SK-N-MC (cell line): ENCODE results near the gene MACROD2.

Experiments used
- DNase-seq: peaks from one replicate; pipeline ENCODE4 v3.0.0-alpha.2; 2011; ENCODE audit warnings: low read depth, low spot score
- H3K27ac ChIP-seq: fragments of 200-600 bp; sonication (generic); 2 replicates; pipeline ENCODE4 v1.5.1; 2016; ENCODE audit warnings: mixed run types
- H3K36me3 ChIP-seq: fragments of 200-600 bp; sonication (generic); 2 replicates; pipeline ENCODE4 v1.6.1; 2017; ENCODE audit warnings: antibody characterized with exemption, low read length, mixed read lengths; ENCODE audit not compliant: insufficient read depth
- H3K4me3 ChIP-seq: fragments of 200-600 bp; sonication (generic); 2 replicates; pipeline ENCODE4 v1.5.1; 2016
- H3K9ac ChIP-seq: fragments of 200-600 bp; sonication (generic); 2 replicates; pipeline ENCODE4 v1.8.0; 2017; ENCODE audit warnings: mixed run types, mixed read lengths; ENCODE audit not compliant: insufficient read length
- H3K9me3 ChIP-seq: fragments of 200-600 bp; sonication (generic); 2 replicates; pipeline ENCODE4 v1.6.1; 2017; ENCODE audit warnings: low read depth, mild to moderate bottlenecking, antibody characterized with exemption, low read length, moderate library complexity, mixed read lengths
- EZH2 ChIP-seq: fragments of 200-600 bp; sonication (generic); IDR thresholded peaks from one replicate; pipeline ENCODE4 v1.6.1; 2017; ENCODE audit warnings: antibody characterized with exemption
- FOXP2 ChIP-seq: optimal IDR thresholded peaks from 2 replicates; pipeline ENCODE3; 2011; ENCODE audit warnings: mild to moderate bottlenecking, moderate library complexity; ENCODE audit not compliant: insufficient read depth; ENCODE audit errors: extremely low read length, control extremely low read depth
- POLR2AphosphoS5 ChIP-seq: IDR thresholded peaks from 2 replicates; pipeline ENCODE4 v1.6.1; 2012; ENCODE audit warnings: mild to moderate bottlenecking, low read depth, low read length, borderline replicate concordance

Gene MACROD2

DNA sequence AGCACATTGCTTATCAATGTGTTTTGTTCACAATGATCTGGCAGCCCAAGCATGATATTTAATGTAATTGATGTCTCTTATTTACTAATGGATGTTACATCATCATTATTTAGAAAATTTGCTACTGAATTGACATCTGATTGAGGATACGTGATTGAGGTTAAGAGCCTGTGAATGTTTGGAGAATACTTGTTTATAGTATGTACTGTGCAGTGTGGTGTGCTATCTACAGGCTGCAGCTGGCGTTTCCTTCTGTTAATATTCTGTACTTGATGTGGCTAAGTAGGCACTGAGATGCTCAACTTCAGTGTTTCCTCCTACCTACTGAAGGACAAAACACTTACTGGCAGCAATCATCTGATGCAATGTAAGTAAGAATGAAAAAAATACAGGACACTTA, 1051.7 kb downstream of the MACROD2 start:
- Histone ChIP-seq H3K9ac (no peak overlapping the region), H3K27ac (no peak overlapping the region), H3K36me3 (no peaks in the 10 kb centered on the region), H3K4me3 (no peak overlapping the region), H3K9me3 (no peaks in the 10 kb centered on the region)
- no peak for TF ChIP-seq POLR2AphosphoS5
- no peak for TF ChIP-seq FOXP2
- TF ChIP-seq EZH2, result no peak
- no peak for DNase-seq

DNA sequence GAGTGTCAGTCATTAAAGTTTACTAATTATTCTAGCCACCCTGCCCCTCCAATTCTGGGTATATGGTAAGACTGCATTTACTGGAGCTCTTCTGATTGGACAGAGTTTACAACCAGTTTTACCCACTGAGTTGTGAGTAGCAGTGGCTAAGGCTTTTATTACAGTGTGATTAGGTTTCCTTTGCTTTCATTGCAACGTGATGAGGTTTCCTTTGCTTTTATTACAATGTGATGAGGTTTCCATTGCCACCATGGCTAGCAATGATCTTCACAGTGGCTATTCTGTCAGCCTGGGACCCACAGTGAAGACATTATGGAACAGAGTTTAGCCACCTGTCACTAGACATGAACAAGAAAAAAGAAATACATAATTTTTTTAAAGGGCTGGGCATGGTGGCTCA, 1052.3 kb downstream of the MACROD2 start:
- Histone ChIP-seq H3K9me3 (no peaks in the 10 kb centered on the region), H3K4me3 (no peak overlapping the region), H3K27ac (no peak overlapping the region), H3K36me3 (no peaks in the 10 kb centered on the region), H3K9ac (no peak overlapping the region)
- DNase-seq, result no peak
- TF ChIP-seq EZH2 (no peak), FOXP2 (no peak), POLR2AphosphoS5 (no peak)

DNA sequence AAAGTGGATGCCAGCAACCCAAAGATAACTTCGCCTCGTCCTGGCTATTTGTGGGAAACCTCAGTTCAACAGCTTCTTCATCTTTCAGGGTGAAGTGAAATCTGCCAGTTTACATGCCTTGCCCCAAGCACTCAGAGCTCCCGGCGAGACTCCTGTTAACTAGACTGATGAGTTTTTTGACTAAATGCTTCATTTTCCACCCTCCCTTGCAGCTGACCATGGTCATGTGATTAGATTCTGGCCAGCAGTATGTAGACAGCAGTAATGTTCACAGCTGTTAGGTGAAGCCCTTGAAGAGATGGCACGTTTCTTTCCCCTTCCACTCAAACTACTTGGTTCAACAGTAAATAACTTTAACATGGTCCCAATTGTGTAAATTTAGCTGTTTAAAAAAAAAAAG, 1060.9 kb downstream of the MACROD2 start:
- Histone ChIP-seq H3K9me3 (no peaks in the 10 kb centered on the region), H3K36me3 (no peaks in the 10 kb centered on the region), H3K4me3 (no peak overlapping the region), H3K9ac (no peak overlapping the region), H3K27ac (no peak overlapping the region)
- no peak for DNase-seq
- no peak for TF ChIP-seq EZH2
- no peak for TF ChIP-seq POLR2AphosphoS5
- TF ChIP-seq FOXP2, result no peak

DNA sequence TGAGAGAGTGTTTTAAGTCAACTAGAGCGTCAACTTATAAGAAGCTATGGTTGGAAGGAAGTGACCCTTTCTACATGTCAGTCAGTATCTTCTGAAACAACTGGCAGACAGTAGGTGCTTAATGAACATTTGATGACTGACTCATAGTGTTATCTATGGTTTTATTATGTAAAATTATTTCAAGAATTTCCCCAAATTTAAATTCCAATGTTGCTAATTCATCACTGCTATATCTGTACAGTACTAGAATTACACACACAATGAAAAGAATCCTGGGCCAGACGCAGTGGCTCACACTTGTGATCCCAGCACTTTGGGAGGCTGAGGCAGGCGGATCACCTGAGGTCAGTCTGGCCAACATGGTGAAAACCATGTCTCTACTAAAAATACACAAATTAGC, 1063.5 kb downstream of the MACROD2 start:
- H3K27ac ChIP-seq, result no peak overlapping the region
- no peak overlapping the region for H3K9ac ChIP-seq
- no peaks in the 10 kb centered on the region for H3K9me3 ChIP-seq
- TF ChIP-seq EZH2 (no peak), POLR2AphosphoS5 (no peak), FOXP2 (no peak)
- no peak for DNase-seq
- no peak overlapping the region for H3K4me3 ChIP-seq
- H3K36me3 ChIP-seq, result no peaks in the 10 kb centered on the region

DNA sequence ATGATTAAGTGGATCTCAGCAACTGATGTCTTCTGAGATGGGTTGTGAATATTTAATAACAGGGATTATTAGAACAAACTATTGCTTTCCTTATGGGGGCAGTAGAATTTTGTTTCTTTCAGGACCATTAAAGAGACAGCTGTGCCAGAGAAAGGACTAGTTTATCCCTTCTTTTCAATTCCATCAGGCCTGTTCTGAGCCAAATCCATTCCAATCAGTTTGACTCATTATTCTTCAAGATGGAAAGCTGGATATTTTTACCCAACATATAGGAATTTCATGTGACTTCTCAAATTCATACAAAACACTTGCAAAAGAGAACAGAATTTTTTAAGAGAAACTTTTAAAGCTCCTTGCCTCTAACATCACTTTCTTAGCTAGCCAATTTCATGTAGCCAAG, 1064.1 kb downstream of the MACROD2 start:
- TF ChIP-seq FOXP2, result no peak
- no peak for TF ChIP-seq POLR2AphosphoS5
- no peak for TF ChIP-seq EZH2
- no peak overlapping the region for H3K27ac ChIP-seq
- no peaks in the 10 kb centered on the region for H3K36me3 ChIP-seq
- H3K4me3 ChIP-seq, result no peak overlapping the region
- no peak for DNase-seq
- H3K9me3 ChIP-seq, result no peaks in the 10 kb centered on the region
- H3K9ac ChIP-seq, result no peak overlapping the region

DNA sequence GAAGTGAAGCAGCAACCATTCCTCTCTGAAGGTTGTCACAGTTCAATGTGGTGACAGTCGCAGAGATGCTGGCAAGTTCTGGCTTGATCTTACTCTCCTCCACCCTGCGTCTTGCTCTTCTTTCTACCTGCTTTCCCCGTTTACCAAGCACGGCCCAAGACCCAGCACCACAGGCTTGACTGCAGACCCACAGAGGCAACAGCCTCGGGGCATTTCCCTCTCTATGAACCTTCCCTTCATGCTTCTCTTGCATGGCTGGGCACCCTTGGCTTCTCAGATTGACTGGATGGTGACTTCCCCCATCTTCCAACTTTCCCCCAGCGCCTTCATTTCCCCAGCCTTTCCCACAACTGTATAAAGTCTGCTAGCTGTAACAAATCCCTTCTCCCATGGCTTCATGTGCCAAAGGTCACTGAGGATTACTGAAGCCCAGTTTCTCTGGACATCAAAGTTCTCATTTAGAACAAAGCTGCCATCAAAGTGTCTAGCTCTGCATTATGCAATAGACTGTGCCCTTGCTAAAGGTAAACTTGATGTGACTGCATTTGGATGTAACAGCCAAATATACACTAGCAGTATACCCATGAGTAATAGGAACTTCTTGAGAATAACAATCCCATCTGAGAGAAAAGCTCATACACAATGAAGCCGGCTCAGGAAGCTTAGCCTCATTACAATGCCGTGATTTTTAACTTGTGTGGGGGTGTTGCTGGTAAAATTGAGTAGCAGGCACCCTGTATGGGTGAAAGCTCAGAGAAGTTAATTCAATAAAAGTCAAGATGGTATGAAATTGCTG, 1065.1 kb downstream of the MACROD2 start:
- Histone ChIP-seq H3K4me3 (no peak overlapping the region), H3K36me3 (no peaks in the 10 kb centered on the region), H3K9ac (no peak overlapping the region), H3K9me3 (no peaks in the 10 kb centered on the region), H3K27ac (no peak overlapping the region)
- TF ChIP-seq POLR2AphosphoS5 (no peak), EZH2 (no peak), FOXP2 (no peak)
- no peak for DNase-seq

DNA sequence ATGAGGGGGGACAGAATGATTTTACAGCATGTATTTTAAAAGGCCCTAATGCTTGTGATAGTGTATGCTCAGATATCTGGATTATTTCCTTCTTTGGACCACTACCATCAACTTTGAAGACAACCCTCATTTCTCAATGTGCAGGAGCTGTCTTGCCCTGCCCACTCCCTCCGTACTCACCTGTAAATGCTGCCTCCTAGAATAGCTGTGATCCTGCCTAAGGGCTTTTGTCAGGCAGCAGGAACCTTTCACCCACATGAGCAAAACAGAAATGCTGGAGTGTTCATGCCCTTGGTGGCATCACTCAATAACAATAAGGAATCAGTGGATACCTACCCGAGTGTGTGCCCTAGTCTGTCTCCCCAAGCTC, 1065.7 kb downstream of the MACROD2 start:
- no peak for TF ChIP-seq FOXP2
- TF ChIP-seq EZH2, result no peak
- TF ChIP-seq POLR2AphosphoS5, result no peak
- Histone ChIP-seq H3K4me3 (no peak overlapping the region), H3K27ac (no peak overlapping the region), H3K36me3 (no peaks in the 10 kb centered on the region), H3K9ac (no peak overlapping the region), H3K9me3 (no peaks in the 10 kb centered on the region)
- DNase-seq, result no peak

DNA sequence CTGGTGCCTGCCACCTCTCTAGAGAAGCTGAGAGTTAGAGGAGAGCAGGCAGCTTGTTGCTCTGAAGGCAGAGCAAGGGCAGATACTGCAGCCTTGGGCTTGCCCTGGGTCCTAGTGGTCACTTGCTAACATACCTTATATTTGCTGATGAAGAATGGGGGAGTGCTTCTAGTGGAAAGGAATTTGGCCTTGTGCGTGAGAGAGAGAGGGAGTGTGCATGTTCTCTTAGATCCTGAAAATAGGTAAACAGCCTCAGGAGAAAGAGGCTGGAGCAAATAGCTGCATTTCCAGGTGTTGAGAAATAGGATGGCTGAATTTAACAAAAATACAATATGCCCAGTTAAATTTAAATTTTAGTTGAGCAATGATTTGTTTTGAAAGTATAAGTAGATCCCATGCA, 1066.6 kb downstream of the MACROD2 start:
- TF ChIP-seq EZH2, result no peak
- TF ChIP-seq POLR2AphosphoS5, result no peak
- no peak for TF ChIP-seq FOXP2
- DNase-seq, result no peak
- Histone ChIP-seq H3K9me3 (no peaks in the 10 kb centered on the region), H3K4me3 (no peak overlapping the region), H3K9ac (no peak overlapping the region), H3K27ac (no peak overlapping the region), H3K36me3 (no peaks in the 10 kb centered on the region)

DNA sequence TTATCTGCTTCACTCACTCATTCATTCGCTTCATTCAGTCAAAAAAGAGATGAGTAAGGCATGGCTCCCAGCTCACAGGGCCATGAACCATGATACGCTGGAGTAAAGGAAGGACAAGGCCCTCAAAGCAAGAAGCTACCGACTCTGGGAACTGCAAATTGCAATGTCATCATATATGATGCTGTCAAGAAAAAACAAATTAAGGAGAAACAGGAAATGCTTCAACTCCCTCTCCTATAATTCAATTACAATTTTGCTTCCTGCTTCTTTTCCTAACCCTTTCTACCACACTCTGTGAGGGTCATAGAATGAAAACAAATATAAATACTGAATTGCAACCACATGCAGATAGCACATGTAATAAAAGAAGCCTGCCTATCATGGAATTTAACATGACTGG, 1067.8 kb downstream of the MACROD2 start:
- no peak for TF ChIP-seq EZH2
- peak; percentile 42; the same call in 1 of the 2 replicates for TF ChIP-seq POLR2AphosphoS5
- TF ChIP-seq FOXP2, result peak; percentile 17
- Histone ChIP-seq H3K9ac (no peak overlapping the region), H3K4me3 (peak overlapping the region; percentile 50; the same call in 1 of the 2 replicates), H3K27ac (peak overlapping the region; percentile 51; the same call in 1 of the 2 replicates), H3K36me3 (no peaks in the 10 kb centered on the region), H3K9me3 (no peaks in the 10 kb centered on the region)
- DNase-seq, result peak; percentile 73
